Esophagus squamous epithelium (tissue), 5 donors: ENCODE results near the gene SETBP1. TPM values are rescaled to one million over a fixed set of nuclear protein-coding genes. Genes with fewer than 3 reads are reported as not detected.

Experiments
- DNase-seq: peaks from one replicate; lab custom pipeline; 2025; lab: John Stamatoyannopoulos, UW
- H3K27ac ChIP-seq, 4 donors: fragments of 200-600 bp; sonication (generic); one replicate each; pipeline ENCODE4 v1.5.1; 2016 to 2019; ENCODE audit warnings: mild to moderate bottlenecking in 1 of 4
- H3K27me3 ChIP-seq, 4 donors: fragments of 200-600 bp; sonication (generic); 1 replicate in 3 of 4; 2 replicates in 1 of 4; pipeline versions ENCODE4 v1.5.1 to v1.6.0; 2017 to 2021; ENCODE audit warnings: antibody characterized with exemption in 1 of 4
- H3K36me3 ChIP-seq, 3 donors: fragments of 200-600 bp; sonication (generic); one replicate each; pipeline ENCODE4 v1.5.1; 2016 to 2019
- H3K4me1 ChIP-seq, 3 donors: fragments of 200-600 bp; sonication (generic); one replicate each; pipeline ENCODE4 v1.5.1; 2017 to 2019
- H3K4me3 ChIP-seq, 4 donors: fragments of 200-600 bp; sonication (generic); 1 replicate in 3 of 4; 2 replicates in 1 of 4; pipeline ENCODE4 v1.5.1; 2016 to 2019; ENCODE audit warnings: mild to moderate bottlenecking in 2 of 4, moderate library complexity in 1 of 4
- H3K9me3 ChIP-seq, 3 donors: fragments of 200-600 bp; sonication (generic); one replicate each; pipeline ENCODE4 v1.5.1; 2016 to 2019
- CTCF ChIP-seq, 6 experiments: fragments of 450-650 bp in 4 of 6; fragments of 200-600 bp in 2 of 6; sonication (generic) in 2 of 6; IDR thresholded peaks; one replicate each; pipeline ENCODE4 v1.5.1; 2016 to 2019; ENCODE audit warnings: antibody characterized with exemption in 6 of 6, mild to moderate bottlenecking in 4 of 6, moderate library complexity in 4 of 6
- POLR2A ChIP-seq, 4 donors: fragments of 450-650 bp; IDR thresholded peaks; one replicate each; pipeline ENCODE4 v1.6.1; 2017; ENCODE audit warnings: antibody characterized with exemption in 4 of 4, mild to moderate bottlenecking in 4 of 4, moderate library complexity in 3 of 4
- whole genome bisulfite sequencing, 2 donors: methylation state at CpG; one replicate each; pipeline ENCODE4 v1.1.5; 2018; 5-methylcytosine and 5-hydroxymethylcytosine counted together
- intact Hi-C: fragments of 100-400 bp; cut with DNase I; formaldehyde crosslinking; loops from one replicate; pipeline ENCODE4 v1.15.0; 2022
- total RNA-seq, 4 donors: library from RNA; depleted of rRNA; stranded (reverse); fragments of >200 nt; gene quantifications; one replicate each; pipeline ENCODE4 v1.1.0, GENCODE V29; 2016
- donor health status: DM: yes; HTN: yes; CAD: no.

The SETBP1 gene
- total RNA-seq, 4 donors from 2014 or later: 2.6 to 18.5 (median 6.4) TPM

- no peak overlapping the region for H3K4me3 ChIP-seq
- intact Hi-C loops: loop anchor here (10.0 kb wide), 1 partner anchor 543 kb away; no protein-coding TSS in a partner anchor
- TF ChIP-seq POLR2A (IDR thresholded peaks at IDR 0.05): no peak
- TF ChIP-seq CTCF (IDR thresholded peaks at IDR 0.05): no peak
- H3K27ac ChIP-seq: no peak overlapping the region
- no peaks in the 10 kb centered on the region for H3K27me3 ChIP-seq
- WGBS, 2 donors: 71 to 93% methylated on average over 2 of the region's 2 CpGs
- H3K4me1 ChIP-seq: peaks cover 0 to 15% (median 0%) of the 10 kb centered on the region in 3 donors
- no peaks in the 10 kb centered on the region for H3K9me3 ChIP-seq
- no peak for DNase-seq
- no peaks in the 10 kb centered on the region for H3K36me3 ChIP-seq
These were observed 8.8 kb upstream of the SETBP1 start for GRCh38 chr18:44671914-44672313.

GRCh38 chr18:44672506-44672905 is 8.2 kb upstream of the SETBP1 start:
- WGBS, 2 donors: 34 to 71% methylated on average over 3 of the region's 3 CpGs
- intact Hi-C loops: loop anchor here (10.0 kb wide), 1 partner anchor 542 kb away; no protein-coding TSS in a partner anchor
- peaks cover 0 to 15% (median 0%) of the 10 kb centered on the region in 3 donors for H3K4me1 ChIP-seq

GRCh38 chr18:44673256-44673880 is 7.3 kb upstream of the SETBP1 start:
- no peak overlapping the region for H3K4me3 ChIP-seq
- no peaks in the 10 kb centered on the region for H3K9me3 ChIP-seq
- peaks cover 0 to 16% (median 0%) of the 10 kb centered on the region in 3 donors for H3K4me1 ChIP-seq
- TF ChIP-seq CTCF (IDR thresholded peaks at IDR 0.05) (no peak), POLR2A (IDR thresholded peaks at IDR 0.05) (no peak)
- no peak for DNase-seq
- H3K27me3 ChIP-seq: no peaks in the 10 kb centered on the region
- intact Hi-C loops: loop anchor here (10.0 kb wide), 1 partner anchor 541 kb away; no protein-coding TSS in a partner anchor
- 56 to 73% methylated on average over 3 of the region's 3 CpGs for WGBS, 2 donors
- peak overlapping the region in 1 of 4 donors; percentile 18 for H3K27ac ChIP-seq
- no peaks in the 10 kb centered on the region for H3K36me3 ChIP-seq

More at GRCh38 chr18:44672506-44672905, 8.2 kb upstream of the SETBP1 start:
- H3K9me3 ChIP-seq: no peaks in the 10 kb centered on the region
- peak overlapping the region in 1 of 4 donors; percentile 18 for H3K27ac ChIP-seq
- DNase-seq: no peak
- H3K36me3 ChIP-seq: no peaks in the 10 kb centered on the region
- TF ChIP-seq POLR2A (IDR thresholded peaks at IDR 0.05): no peak
- H3K4me3 ChIP-seq: no peak overlapping the region
- no peaks in the 10 kb centered on the region for H3K27me3 ChIP-seq

- WGBS, 2 donors: 88 to 89% methylated on average over 7 of the region's 7 CpGs
- Histone ChIP-seq H3K27me3 (peaks cover 0 to 21% (median 0%) of the 10 kb centered on the region in 4 donors), H3K4me3 (no peak overlapping the region), H3K4me1 (peaks cover 0 to 40% (median 0%) of the 10 kb centered on the region in 3 donors), H3K36me3 (no peaks in the 10 kb centered on the region), H3K9me3 (no peaks in the 10 kb centered on the region), H3K27ac (no peak overlapping the region)
- intact Hi-C loops: loop anchor here (10.0 kb wide), 1 partner anchor 537 kb away; no protein-coding TSS in a partner anchor
- no peak for DNase-seq
- TF ChIP-seq POLR2A (IDR thresholded peaks at IDR 0.05): no peak
- TF ChIP-seq CTCF (IDR thresholded peaks at IDR 0.05): no peak
These were observed 2.8 kb upstream of the SETBP1 start for GRCh38 chr18:44677933-44678332.

GRCh38 chr18:44678725-44679055 is 2.0 kb upstream of the SETBP1 start:
- DNase-seq: no peak
- TF ChIP-seq POLR2A (IDR thresholded peaks at IDR 0.05): no peak
- TF ChIP-seq CTCF (IDR thresholded peaks at IDR 0.05): no peak
- Histone ChIP-seq H3K36me3 (no peaks in the 10 kb centered on the region), H3K9me3 (no peaks in the 10 kb centered on the region), H3K27me3 (peaks cover 0 to 21% (median 0%) of the 10 kb centered on the region in 4 donors), H3K4me3 (peak overlapping the region; percentile 66 to 92 (median 78)), H3K4me1 (peaks cover 0 to 42% (median 0%) of the 10 kb centered on the region in 3 donors), H3K27ac (peak overlapping the region in 2 of 4 donors; percentile 95)
- intact Hi-C loops: loop anchor here (10.0 kb wide), 1 partner anchor 536 kb away; no protein-coding TSS in a partner anchor
- WGBS, 2 donors: 7 to 9% methylated on average over 7 of the region's 7 CpGs
